Inflammatory macrophage treated with lipopolysaccharide for 1 hour (primary cell): Measurements from ENCODE around the gene THSD1.
A peak's percentile ranks its signal among the peaks of the same experiment; 100 is the strongest.
"Not testable (repeated sequence)": the region's sequence is repeated elsewhere in the genome, so short reads cannot be mapped to it uniquely, and the experiment has no call there.

Experiments
- DNase-seq, 2 donors: peaks; one replicate each; pipeline ENCODE4 v3.0.0-alpha.2; 2020 to 2022

Gene THSD1

GRCh38 chr13:52408071-52408658 is 2.2 kb upstream of the THSD1 start:
- DNase-seq: not testable (repeated sequence)

- not testable (repeated sequence) for DNase-seq
Measured at GRCh38 chr13:52407436-52407835, 1.5 kb upstream of the THSD1 start.

- no peak for DNase-seq
Measured at GRCh38 chr13:52406629-52407028, 657 bp upstream of the THSD1 start.

GRCh38 chr13:52405369-52405766 is 604 bp downstream of the THSD1 start:
- DNase-seq: no peak

GRCh38 chr13:52399708-52400107 is 6.3 kb downstream of the THSD1 start:
- no peak for DNase-seq

- no peak for DNase-seq
Measured at GRCh38 chr13:52399046-52399445, 6.9 kb downstream of the THSD1 start.

- DNase-seq: peak; percentile 51 to 75
Measured at GRCh38 chr13:52395704-52396103, 10.3 kb downstream of the THSD1 start.

- DNase-seq: no peak
Measured at GRCh38 chr13:52394586-52394985, 11.4 kb downstream of the THSD1 start.

GRCh38 chr13:52393572-52394357 is 12.2 kb downstream of the THSD1 start:
- DNase-seq: no peak

- no peak for DNase-seq
Measured at GRCh38 chr13:52387721-52388120, 18.3 kb downstream of the THSD1 start.

GRCh38 chr13:52385870-52386269 is 20.1 kb downstream of the THSD1 start:
- DNase-seq: no peak

GRCh38 chr13:52383366-52383765 is 22.6 kb downstream of the THSD1 start:
- no peak for DNase-seq

GRCh38 chr13:52378312-52378711 is 27.7 kb downstream of the THSD1 start:
- no peak for DNase-seq

- DNase-seq: no peak
Measured at GRCh38 chr13:52377898-52378297, 28.1 kb downstream of the THSD1 start.

- DNase-seq: no peak
Measured at GRCh38 chr13:52374873-52375411, 31.0 kb downstream of the THSD1 start.

GRCh38 chr13:52374389-52374788 is 31.6 kb downstream of the THSD1 start:
- DNase-seq: no peak

GRCh38 chr13:52373277-52373676 is 32.7 kb downstream of the THSD1 start:
- not testable (repeated sequence) for DNase-seq

- DNase-seq: no peak
Measured at GRCh38 chr13:52371736-52372247, 34.2 kb downstream of the THSD1 start.

GRCh38 chr13:52366291-52366690 is 39.7 kb downstream of the THSD1 start:
- DNase-seq: no peak

- not testable (repeated sequence) for DNase-seq
Measured at GRCh38 chr13:52362169-52362887, 43.6 kb downstream of the THSD1 start.

- DNase-seq: no peak
Measured at GRCh38 chr13:52361225-52361624, 44.7 kb downstream of the THSD1 start.

- no peak for DNase-seq
Measured at GRCh38 chr13:52359534-52359933, 46.4 kb downstream of the THSD1 start.

GRCh38 chr13:52356327-52356726 is 49.6 kb downstream of the THSD1 start:
- DNase-seq: no peak
